ENCODE data around the gene STK32B. TPM values are rescaled to one million over a fixed set of nuclear protein-coding genes. Genes with fewer than 3 reads are reported as not detected.

STK32B gene
- total and polyA plus RNA-seq, 2 of the 4 experiments (the other 2 are of a cell fraction): 5.5 to 6.3 TPM

DNA sequence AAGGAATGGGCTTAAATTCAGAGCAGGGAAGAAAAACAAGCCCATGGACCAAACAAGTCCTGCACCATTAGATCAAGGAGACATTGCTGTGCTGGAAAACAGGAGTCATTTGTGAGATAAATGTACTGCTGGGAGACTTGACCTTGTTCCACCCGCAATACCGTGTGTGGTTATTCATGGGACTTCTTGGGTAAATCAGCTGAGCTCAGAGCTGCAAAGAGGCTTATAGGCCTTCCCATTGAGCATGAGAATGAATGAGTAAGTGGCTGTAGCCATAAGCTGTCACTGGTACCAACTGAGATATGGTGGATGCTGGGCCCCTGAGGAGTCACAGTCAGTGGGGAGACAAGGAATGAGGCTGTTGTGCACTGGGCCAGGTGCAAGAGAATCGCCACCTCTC is 29.7 kb upstream of the STK32B start:
- dilution Hi-C loops (cut with HindIII; ENCODE audit: low sequenced_read_pairs, unreplicated experiment) (no loop called here), intact Hi-C loops (cut with micrococcal nuclease) (no loop called here), in situ Hi-C loops (cut with MboI; ENCODE audit: low sequenced_read_pairs) (no loop called here)
- Histone ChIP-seq H2AK5ac (ENCODE audit: low read depth, low read length) (no peak overlapping the region), H3K4me1 (ENCODE audit: control insufficient read depth, insufficient read depth, low read length) (peaks cover 2% of the 10 kb centered on the region; the same call in 1 of the 2 replicates), H4K20me1 (ENCODE audit: insufficient read depth, low read length) (no peaks in the 10 kb centered on the region), H3K4me3 (ENCODE audit: insufficient read depth, low read depth, low read length) (no peak overlapping the region), H3K4ac (ENCODE audit: low read depth, low read length) (no peak overlapping the region), H3K9ac (ENCODE audit: low read depth, low read length) (no peak overlapping the region), H2AK9ac (replicated peaks; ENCODE audit: low read depth, low read length, poor library complexity) (no peak overlapping the region), H4K8ac (ENCODE audit: low read depth in 2 of 2, low read length in 2 of 2) (no peak overlapping the region), H2BK15ac (ENCODE audit: low read depth, low read length) (no peak overlapping the region), H4K5ac (ENCODE audit: low read depth, low read length) (no peak overlapping the region), H2BK20ac (ENCODE audit: low read depth, low read length) (no peak overlapping the region), H2AFZ (replicated peaks; ENCODE audit: low read length, poor library complexity) (no peak overlapping the region), H3K27me3 (ENCODE audit: control insufficient read depth, insufficient read depth, low read length) (peaks cover 24% of the 10 kb centered on the region), H3K36me3 (ENCODE audit: control insufficient read depth, insufficient read depth, low read length) (no peaks in the 10 kb centered on the region), H3K9me1 (ENCODE audit: insufficient read depth, low read length) (no peaks in the 10 kb centered on the region), H4K91ac (ENCODE audit: insufficient read depth, low read depth, low read length) (no peak overlapping the region), H2BK5ac (ENCODE audit: low read depth, low read length, poor library complexity, severe bottlenecking) (no peak overlapping the region), H3K14ac (replicated peaks; ENCODE audit: low read depth, low read length) (no peak overlapping the region), H3K4me2 (ENCODE audit: low read depth, low read length) (no peak overlapping the region), H2BK120ac (ENCODE audit: low read depth, low read length) (no peak overlapping the region), H3K27ac (ENCODE audit: insufficient read depth, low read length) (no peak overlapping the region), H3K23ac (ENCODE audit: low read depth, low read length) (no peak overlapping the region), H3K79me1 (ENCODE audit: low read depth in 1 of 2, low read length in 2 of 2) (no peaks in the 10 kb centered on the region), H3K9me3 (ENCODE audit: control insufficient read depth, insufficient read depth, low read length) (peaks cover 13% of the 10 kb centered on the region), H3K18ac (ENCODE audit: low read depth, low read length) (no peak overlapping the region), H3K56ac (ENCODE audit: extremely low read depth, insufficient read depth, low read length) (no peak overlapping the region)
- ChIA-PET CTCF (no interaction called here), POLR2A (ENCODE audit: unreplicated experiment) (no interaction called here)
- no peak for ATAC-seq (ENCODE audit: low read depth)
- TF ChIP-seq MAZ (IDR thresholded peaks at IDR 0.05; ENCODE audit: borderline replicate concordance, low read depth, low read length) (no peak), RAD21 (IDR thresholded peaks at IDR 0.05; ENCODE audit: low read length) (no peak), NFE2L2 (IDR thresholded peaks at IDR 0.05; ENCODE audit: low read depth, low read length) (no peak), SMC3 (IDR thresholded peaks at IDR 0.05; ENCODE audit: low read depth, low read length) (no peak), RFX5 (IDR thresholded peaks at IDR 0.05; ENCODE audit: low read depth, low read length) (no peak), CEBPB (IDR thresholded peaks at IDR 0.05; ENCODE audit: low read depth, low read length) (no peak), FOS (IDR thresholded peaks at IDR 0.05; ENCODE audit: low read depth, low read length) (no peak), POLR2A (IDR thresholded peaks at IDR 0.05; ENCODE audit: low read depth, low read length) (no peak), RCOR1 (IDR thresholded peaks at IDR 0.05; ENCODE audit: insufficient replicate concordance, low read length) (no peak), BHLHE40 (IDR thresholded peaks at IDR 0.05; ENCODE audit: low read depth, low read length) (no peak), MAFK (IDR thresholded peaks at IDR 0.05; ENCODE audit: low read depth, low read length) (no peak), MXI1 (IDR thresholded peaks at IDR 0.05; ENCODE audit: borderline replicate concordance, low read depth, low read length) (no peak), CHD1 (IDR thresholded peaks at IDR 0.05; ENCODE audit: low read depth, low read length) (no peak)
- TF ChIP-seq, protein P1, sequence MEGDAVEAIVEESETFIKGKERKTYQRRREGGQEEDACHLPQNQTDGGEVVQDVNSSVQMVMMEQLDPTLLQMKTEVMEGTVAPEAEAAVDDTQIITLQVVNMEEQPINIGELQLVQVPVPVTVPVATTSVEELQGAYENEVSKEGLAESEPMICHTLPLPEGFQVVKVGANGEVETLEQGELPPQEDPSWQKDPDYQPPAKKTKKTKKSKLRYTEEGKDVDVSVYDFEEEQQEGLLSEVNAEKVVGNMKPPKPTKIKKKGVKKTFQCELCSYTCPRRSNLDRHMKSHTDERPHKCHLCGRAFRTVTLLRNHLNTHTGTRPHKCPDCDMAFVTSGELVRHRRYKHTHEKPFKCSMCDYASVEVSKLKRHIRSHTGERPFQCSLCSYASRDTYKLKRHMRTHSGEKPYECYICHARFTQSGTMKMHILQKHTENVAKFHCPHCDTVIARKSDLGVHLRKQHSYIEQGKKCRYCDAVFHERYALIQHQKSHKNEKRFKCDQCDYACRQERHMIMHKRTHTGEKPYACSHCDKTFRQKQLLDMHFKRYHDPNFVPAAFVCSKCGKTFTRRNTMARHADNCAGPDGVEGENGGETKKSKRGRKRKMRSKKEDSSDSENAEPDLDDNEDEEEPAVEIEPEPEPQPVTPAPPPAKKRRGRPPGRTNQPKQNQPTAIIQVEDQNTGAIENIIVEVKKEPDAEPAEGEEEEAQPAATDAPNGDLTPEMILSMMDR (conservative IDR thresholded peaks at IDR 0.05; ENCODE audit: low read depth, low read length): no peak
- TF ChIP-seq, protein P2, sequence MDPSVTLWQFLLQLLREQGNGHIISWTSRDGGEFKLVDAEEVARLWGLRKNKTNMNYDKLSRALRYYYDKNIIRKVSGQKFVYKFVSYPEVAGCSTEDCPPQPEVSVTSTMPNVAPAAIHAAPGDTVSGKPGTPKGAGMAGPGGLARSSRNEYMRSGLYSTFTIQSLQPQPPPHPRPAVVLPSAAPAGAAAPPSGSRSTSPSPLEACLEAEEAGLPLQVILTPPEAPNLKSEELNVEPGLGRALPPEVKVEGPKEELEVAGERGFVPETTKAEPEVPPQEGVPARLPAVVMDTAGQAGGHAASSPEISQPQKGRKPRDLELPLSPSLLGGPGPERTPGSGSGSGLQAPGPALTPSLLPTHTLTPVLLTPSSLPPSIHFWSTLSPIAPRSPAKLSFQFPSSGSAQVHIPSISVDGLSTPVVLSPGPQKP (IDR thresholded peaks at IDR 0.05; ENCODE audit: borderline replicate concordance, low read depth, low read length): no peak
- TF ChIP-seq, protein P3, sequence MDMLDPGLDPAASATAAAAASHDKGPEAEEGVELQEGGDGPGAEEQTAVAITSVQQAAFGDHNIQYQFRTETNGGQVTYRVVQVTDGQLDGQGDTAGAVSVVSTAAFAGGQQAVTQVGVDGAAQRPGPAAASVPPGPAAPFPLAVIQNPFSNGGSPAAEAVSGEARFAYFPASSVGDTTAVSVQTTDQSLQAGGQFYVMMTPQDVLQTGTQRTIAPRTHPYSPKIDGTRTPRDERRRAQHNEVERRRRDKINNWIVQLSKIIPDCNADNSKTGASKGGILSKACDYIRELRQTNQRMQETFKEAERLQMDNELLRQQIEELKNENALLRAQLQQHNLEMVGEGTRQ (IDR thresholded peaks at IDR 0.05; ENCODE audit: low read depth, low read length): no peak
- 60% methylated on average over 2 of the region's 3 CpGs; no CpG with 5 or more reads in 1 of the 2 experiments for WGBS, 2 experiments (ENCODE audit: extremely low coverage in 2 of 2, insufficient read length in 1 of 2)
- BruUV-seq (replicated peaks): no TSS peak
- DNase-seq: no peak
